ENCODE results near the gene SYNGR3.

DNA sequence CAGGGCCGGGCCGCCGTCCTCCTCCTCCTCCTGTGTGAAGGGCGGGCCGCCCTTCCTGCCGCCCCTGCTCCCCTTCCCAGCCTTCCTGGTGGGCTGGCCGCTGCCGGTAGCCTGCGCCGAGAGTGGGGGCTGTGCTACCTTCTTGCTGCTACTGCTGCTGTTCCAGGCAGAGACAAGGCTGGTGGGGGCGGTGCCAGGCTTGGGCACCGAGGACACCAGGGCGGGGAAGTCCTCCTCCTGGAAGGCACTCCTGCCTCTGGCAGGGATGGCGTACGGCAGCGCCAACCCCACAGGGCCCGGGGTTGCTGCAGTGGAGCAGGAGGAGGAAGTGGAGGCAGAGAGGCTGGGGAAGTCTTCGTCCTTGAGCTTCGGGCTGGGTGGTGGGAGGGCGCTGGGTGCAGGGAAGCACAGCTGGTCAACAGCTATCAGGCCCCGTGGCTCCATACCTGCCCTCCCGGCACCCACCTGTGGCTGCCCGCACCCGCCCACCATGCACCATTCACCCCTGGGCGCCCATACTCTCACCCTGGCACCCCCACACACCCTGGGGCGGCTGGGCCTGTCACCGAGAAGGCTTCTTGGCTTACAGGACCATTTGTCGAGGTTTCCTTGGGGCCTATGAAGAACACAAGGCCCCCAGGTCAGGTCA is 10.2 kb downstream of the SYNGR3 start:
- no peak for TF ChIP-seq ARNT (IDR thresholded peaks at IDR 0.05)
- TF ChIP-seq FOXK2 (IDR thresholded peaks at IDR 0.05), result no peak
- TF ChIP-seq BHLHE40 (IDR thresholded peaks at IDR 0.05; ENCODE audit: borderline replicate concordance), result no peak
- TF ChIP-seq ELF4 (IDR thresholded peaks at IDR 0.05), result no peak
- TF ChIP-seq NFRKB (IDR thresholded peaks at IDR 0.05), result no peak
- no peak for TF ChIP-seq FOXA1 (IDR thresholded peaks at IDR 0.05)
- no peak for TF ChIP-seq ZNF384 (IDR thresholded peaks at IDR 0.05)
- TF ChIP-seq SP1 (IDR thresholded peaks at IDR 0.05), result no peak
- no peak for TF ChIP-seq SUZ12 (IDR thresholded peaks at IDR 0.05)
- TF ChIP-seq LEF1 (IDR thresholded peaks at IDR 0.05; ENCODE audit: borderline replicate concordance), result no peak
- TF ChIP-seq HDGF (IDR thresholded peaks at IDR 0.05; ENCODE audit: borderline replicate concordance), result no peak
- TF ChIP-seq, protein P1, sequence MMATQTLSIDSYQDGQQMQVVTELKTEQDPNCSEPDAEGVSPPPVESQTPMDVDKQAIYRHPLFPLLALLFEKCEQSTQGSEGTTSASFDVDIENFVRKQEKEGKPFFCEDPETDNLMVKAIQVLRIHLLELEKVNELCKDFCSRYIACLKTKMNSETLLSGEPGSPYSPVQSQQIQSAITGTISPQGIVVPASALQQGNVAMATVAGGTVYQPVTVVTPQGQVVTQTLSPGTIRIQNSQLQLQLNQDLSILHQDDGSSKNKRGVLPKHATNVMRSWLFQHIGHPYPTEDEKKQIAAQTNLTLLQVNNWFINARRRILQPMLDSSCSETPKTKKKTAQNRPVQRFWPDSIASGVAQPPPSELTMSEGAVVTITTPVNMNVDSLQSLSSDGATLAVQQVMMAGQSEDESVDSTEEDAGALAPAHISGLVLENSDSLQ (IDR thresholded peaks at IDR 0.05), result no peak
- TF ChIP-seq FOXM1 (IDR thresholded peaks at IDR 0.05; ENCODE audit: borderline replicate concordance), result no peak
- TF ChIP-seq TARDBP (IDR thresholded peaks at IDR 0.05), result no peak

Measured in HEK293T (cell line).